WTC11 (cell line): ENCODE measurements around the gene ELN. TPM values are rescaled to one million over a fixed set of nuclear protein-coding genes. Genes with fewer than 3 reads are reported as not detected.

ENCODE experiments used
- ATAC-seq: fragments of 200-7000 bp; cut with Tn5 transposase; 2 replicates; pipeline ENCODE4 v1.10.0; 2021; ENCODE audit warnings: mild to moderate bottlenecking, moderate library complexity
- CTCF ChIA-PET: fragments of 300-600 bp; sonication (Branson Sonifier 250); formaldehyde crosslinking; loops from one replicate; lab custom pipeline; 2021; ENCODE audit warnings: antibody characterized with exemption; lab: Charles Lee
- POLR2A ChIA-PET: fragments of 350-600 bp; sonication (Branson Sonifier 250); formaldehyde crosslinking; loops from one replicate; lab custom pipeline; 2021; ENCODE audit warnings: antibody characterized with exemption; lab: Charles Lee
- DNase-seq: peaks from one replicate; pipeline ENCODE4 v3.0.0; 2021; ENCODE audit warnings: low spot score
- H3K27ac Mint-ChIP-seq: 2 replicates; pipeline ENCODE4 v1.8.0; 2021; ENCODE audit warnings: mixed read lengths
- H3K27me3 Mint-ChIP-seq: 2 replicates; pipeline ENCODE4 v1.8.0; 2021; ENCODE audit warnings: low read depth, mild to moderate bottlenecking, moderate library complexity, mixed read lengths
- H3K36me3 Mint-ChIP-seq: 2 replicates; pipeline ENCODE4 v1.8.0; 2021; ENCODE audit warnings: mixed read lengths
- H3K4me1 Mint-ChIP-seq: 2 replicates; pipeline ENCODE4 v1.8.0; 2022; ENCODE audit warnings: mixed read lengths
- H3K4me3 Mint-ChIP-seq: 2 replicates; pipeline ENCODE4 v1.8.0; 2021; ENCODE audit warnings: mild to moderate bottlenecking, moderate library complexity, mixed read lengths
- H3K9me3 Mint-ChIP-seq: 2 replicates; pipeline ENCODE4 v1.8.0; 2021; ENCODE audit warnings: mixed read lengths
- AFF4 ChIP-seq: sonication (generic); formaldehyde crosslinking; IDR thresholded peaks from 2 replicates; pipeline ENCODE4 v1.8.1; 2023; ENCODE audit warnings: mild to moderate bottlenecking, missing genetic modification reagents, borderline replicate concordance
- ERG ChIP-seq: fragments of 250-450 bp; sonication (Bioruptor Pico); IDR thresholded peaks from 2 replicates; pipeline ENCODE4 v1.8.0; 2021; ENCODE audit warnings: mild to moderate bottlenecking
- FOXP4 ChIP-seq: sonication (generic); formaldehyde crosslinking; IDR thresholded peaks from 2 replicates; pipeline ENCODE4 v1.8.0; 2022; ENCODE audit warnings: mild to moderate bottlenecking, missing genetic modification reagents
- MYBL2 ChIP-seq: sonication (generic); formaldehyde crosslinking; IDR thresholded peaks from 2 replicates; pipeline ENCODE4 v1.8.1; 2023; ENCODE audit warnings: mild to moderate bottlenecking, moderate library complexity, missing genetic modification reagents
- NR1H2 ChIP-seq: sonication (generic); formaldehyde crosslinking; IDR thresholded peaks from 2 replicates; pipeline ENCODE4 v1.9.0; 2021; ENCODE audit warnings: mild to moderate bottlenecking, moderate library complexity, missing genetic modification reagents
- PREB ChIP-seq: sonication (generic); formaldehyde crosslinking; IDR thresholded peaks from 2 replicates; pipeline ENCODE4 v1.8.1; 2022; ENCODE audit warnings: mild to moderate bottlenecking, missing genetic modification reagents, moderate library complexity, borderline replicate concordance
- PRRX2 ChIP-seq: fragments of 250-450 bp; sonication (Bioruptor Pico); IDR thresholded peaks from 2 replicates; pipeline ENCODE4 v1.8.0; 2021; ENCODE audit warnings: mild to moderate bottlenecking
- RELA ChIP-seq: sonication (generic); formaldehyde crosslinking; IDR thresholded peaks from 2 replicates; pipeline ENCODE4 v1.8.1; 2022; ENCODE audit warnings: missing genetic modification reagents, mild to moderate bottlenecking, borderline replicate concordance
- ZBTB21 ChIP-seq: sonication (generic); formaldehyde crosslinking; IDR thresholded peaks from 2 replicates; pipeline ENCODE4 v1.8.1; 2023; ENCODE audit warnings: mild to moderate bottlenecking, missing genetic modification reagents, borderline replicate concordance
- ZNF219 ChIP-seq: sonication (generic); formaldehyde crosslinking; IDR thresholded peaks from 2 replicates; pipeline ENCODE4 v1.8.0; 2023; ENCODE audit warnings: missing genetic modification reagents, mild to moderate bottlenecking, borderline replicate concordance
- ZNF317 ChIP-seq: sonication (generic); formaldehyde crosslinking; IDR thresholded peaks from 2 replicates; pipeline ENCODE4 v1.8.1; 2023; ENCODE audit warnings: low read depth, mild to moderate bottlenecking, moderate library complexity, missing genetic modification reagents, borderline replicate concordance
- ZNF671 ChIP-seq: fragments of 250-450 bp; sonication (Bioruptor Pico); IDR thresholded peaks from 2 replicates; pipeline ENCODE4 v1.8.0; 2021; ENCODE audit warnings: mild to moderate bottlenecking
- ZSCAN18 ChIP-seq: fragments of 250-450 bp; sonication (Bioruptor Pico); IDR thresholded peaks from 2 replicates; pipeline ENCODE4 v2.1.2; 2022; ENCODE audit warnings: mild to moderate bottlenecking, moderate library complexity
- total RNA-seq: library from RNA; stranded (reverse); gene quantifications from 3 replicates; pipeline ENCODE4 v1.2.3, GENCODE V29; 2021

ELN gene
- total RNA-seq, 1 experiment from 2014 or later = 3.3 TPM

- no peak for TF ChIP-seq ERG (CRISPR knock-in tag)
Observed at GRCh38 chr7:73995330-73995729, 32.6 kb upstream of the ELN start (continued).

- peaks cover 21% of the 10 kb centered on the region for H3K9me3 Mint-ChIP-seq
- ATAC-seq (no peak), DNase-seq (no peak)
- H3K27me3 Mint-ChIP-seq = peaks cover 5% of the 10 kb centered on the region; the same call in 1 of the 2 replicates
- H3K4me1 Mint-ChIP-seq = no peaks in the 10 kb centered on the region
- peaks cover 16% of the 10 kb centered on the region for H3K36me3 Mint-ChIP-seq
- POLR2A ChIA-PET = interaction anchor here (0.6 kb wide), 1 partner anchor 621 kb away, joined by 3 read pairs; no protein-coding TSS in a partner anchor
- H3K4me3 Mint-ChIP-seq = no peak overlapping the region
- CTCF ChIA-PET = interaction anchor here (1.3 to 1.4 kb wide), 2 partner anchors 17 to 31 kb away, joined by 4 to 7 read pairs; no protein-coding TSS in a partner anchor
- TF ChIP-seq ZNF671 (CRISPR knock-in tag) (no peak), AFF4 (no peak), ZNF219 (CRISPR knock-in tag) (no peak), PRRX2 (CRISPR knock-in tag) (no peak), FOXP4 (CRISPR knock-in tag) (no peak), NR1H2 (CRISPR knock-in tag) (no peak), ZBTB21 (no peak), ERG (CRISPR knock-in tag) (no peak), MYBL2 (CRISPR knock-in tag) (no peak), ZNF317 (CRISPR knock-in tag) (no peak), PREB (CRISPR knock-in tag) (no peak), RELA (CRISPR knock-in tag) (no peak), ZSCAN18 (CRISPR knock-in tag) (no peak)
- H3K27ac Mint-ChIP-seq = no peak overlapping the region
Observed at GRCh38 chr7:73995821-73996511, 32.0 kb upstream of the ELN start.
